Endothelial cell of umbilical vein (primary cell): ENCODE results near the gene C1orf198. TPM values are rescaled to one million over a fixed set of nuclear protein-coding genes. Genes with fewer than 3 reads are reported as not detected.

Experiments
- BruUV-seq: library from RNA; stranded (reverse); fragments of 400-500 nt; replicated peaks from 2 replicates; lab custom pipeline; 2021; lab: Mats Ljungman, UMichigan
- CTCF ChIA-PET: fragments of 300-600, 350-600 bp; sonication (Branson Sonifier 250); formaldehyde crosslinking; loops from one replicate; lab custom pipeline; 2021; ENCODE audit warnings: antibody characterized with exemption, inconsistent platforms; lab: Charles Lee
- POLR2A ChIA-PET: fragments of 300-600, 350-600 bp; sonication (Branson Sonifier 250); formaldehyde crosslinking; loops from one replicate; lab custom pipeline; 2021; ENCODE audit warnings: antibody characterized with exemption, inconsistent platforms; lab: Charles Lee
- DNase-seq: peaks from one replicate; pipeline ENCODE4 v3.0.0-alpha.2; 2011; ENCODE audit warnings: low read depth, low spot score
- FAIRE-seq: peaks from 2 replicates; lab custom pipeline; 2011; peaks lifted over from hg19 to GRCh38; lab: Jason Lieb, UNC
- H2AFZ ChIP-seq: 2 replicates; pipeline ENCODE4 v1.6.0; 2012; ENCODE audit warnings: low read depth, low read length, control low read depth, inconsistent platforms
- H3K27ac ChIP-seq: 2 replicates; pipeline ENCODE4 v1.5.1; 2011; ENCODE audit warnings: low read depth, mild to moderate bottlenecking, control low read depth, low read length, moderate library complexity; ENCODE audit not compliant: insufficient read depth
- H3K27me3 ChIP-seq, 2 experiments: 2 replicates each; pipeline versions ENCODE4 v1.6.0 to v1.6.1; 2011; ENCODE audit warnings: low read length in 2 of 2, mixed read lengths in 1 of 2; ENCODE audit not compliant: control insufficient read depth in 2 of 2, insufficient read depth in 2 of 2
- H3K36me3 ChIP-seq, 2 experiments: 2 replicates in 1 of 2; 3 replicates in 1 of 2; pipeline ENCODE4 v1.5.1; 2011; ENCODE audit warnings: low read length in 2 of 2, mild to moderate bottlenecking in 1 of 2, moderate library complexity in 1 of 2; ENCODE audit not compliant: control insufficient read depth in 2 of 2, insufficient read depth in 2 of 2; ENCODE audit errors: extremely low read depth in 1 of 2
- H3K4me1 ChIP-seq: 3 replicates; pipeline ENCODE4 v1.5.1; 2011; ENCODE audit warnings: mild to moderate bottlenecking, low read length; ENCODE audit not compliant: control insufficient read depth, insufficient read depth; ENCODE audit errors: extremely low read depth
- H3K4me2 ChIP-seq: 2 replicates; pipeline ENCODE4 v1.6.1; 2011; ENCODE audit warnings: low read length, control low read depth, mixed read lengths; ENCODE audit not compliant: insufficient read depth
- H3K4me3 ChIP-seq, 3 experiments: fragments of 200-600 bp in 1 of 3; sonication (generic), shearing (Covaris generic) in 1 of 3; replicated peaks in 1 of 3; 2 replicates each; pipeline ENCODE4 v1.5.1; 2011 to 2016; ENCODE audit warnings: control low read depth in 3 of 3, low read length in 3 of 3, mild to moderate bottlenecking in 2 of 3, inconsistent platforms in 1 of 3, low read depth in 1 of 3, moderate library complexity in 1 of 3; ENCODE audit not compliant: insufficient read depth in 1 of 3
- H3K79me2 ChIP-seq: 2 replicates; pipeline ENCODE4 v1.6.0; 2012; ENCODE audit warnings: low read length, inconsistent platforms; ENCODE audit not compliant: control insufficient read depth, insufficient read depth
- H3K9ac ChIP-seq: replicated peaks from 2 replicates; pipeline ENCODE3; 2011; ENCODE audit warnings: low read length, control low read depth; ENCODE audit not compliant: insufficient read depth; ENCODE audit errors: extremely low read depth
- H3K9me1 ChIP-seq: replicated peaks from 3 replicates; pipeline ENCODE4 v1.6.0; 2011; ENCODE audit warnings: mild to moderate bottlenecking, low read length; ENCODE audit not compliant: control insufficient read depth, insufficient read depth; ENCODE audit errors: extremely low read depth
- H3K9me3 ChIP-seq: replicated peaks from 2 replicates; pipeline ENCODE4 v1.5.1; 2012; ENCODE audit warnings: low read length, inconsistent platforms; ENCODE audit not compliant: control insufficient read depth, insufficient read depth
- H4K20me1 ChIP-seq: replicated peaks from 2 replicates; pipeline ENCODE3; 2011; ENCODE audit warnings: mild to moderate bottlenecking, low read length; ENCODE audit not compliant: control insufficient read depth, insufficient read depth; ENCODE audit errors: extremely low read depth
- GATA2 ChIP-seq: IDR thresholded peaks from 2 replicates; pipeline ENCODE4 v1.7.0; 2011; ENCODE audit warnings: low read depth, mild to moderate bottlenecking, moderate library complexity, mixed read lengths, low read length; ENCODE audit not compliant: insufficient read length, insufficient read depth
- JUN ChIP-seq: IDR thresholded peaks from 2 replicates; pipeline ENCODE4 v1.6.1; 2011; ENCODE audit warnings: borderline replicate concordance, low read depth; ENCODE audit not compliant: insufficient read length, insufficient read depth
- POLR2A ChIP-seq: IDR thresholded peaks from 2 replicates; pipeline ENCODE4 v1.6.1; 2012; ENCODE audit warnings: low read depth, mild to moderate bottlenecking, control low read depth, low read length
- dilution Hi-C: fragments of 300-500 bp; cut with MboI; formaldehyde crosslinking; loops from one replicate; pipeline ENCODE4 v1.15.0; 2019; ENCODE audit warnings: low sequenced_read_pairs; ENCODE audit not compliant: extremely low pct_ligation_motif_present
- intact Hi-C: fragments of 100-400 bp; cut with micrococcal nuclease; formaldehyde crosslinking; loops from one replicate; pipeline ENCODE4 v1.10.0; 2022
- polyA plus RNA-seq, 4 experiments: library from polyadenylated mRNA; depleted of rRNA in 3 of 4; stranded (reverse) in 3 of 4; unstranded in 1 of 4; fragments of >200 nt; gene quantifications; 2 replicates each; pipeline versions ENCODE4 v1.2.1 to v1.2.3, GENCODE V29; 2011 to 2012; ENCODE audit warnings: missing spikeins in 1 of 4
- total RNA-seq: library from RNA; stranded (reverse); gene quantifications from 2 replicates; pipeline ENCODE4 v1.2.3, GENCODE V29; 2021
- TF ChIP-seq, protein P1 (sequence below): IDR thresholded peaks from 2 replicates; pipeline ENCODE4 v1.6.1; 2011; ENCODE audit not compliant: insufficient read depth, insufficient read length
- TF ChIP-seq, protein P2 (sequence below), 2 donors: IDR thresholded peaks; 1 replicate in 1 of 2; 2 replicates in 1 of 2; pipeline ENCODE4 v1.5.1; 2011; ENCODE audit warnings: low read length in 2 of 2, mild to moderate bottlenecking in 2 of 2, moderate library complexity in 2 of 2, control low read depth in 1 of 2, inconsistent platforms in 1 of 2, low read depth in 1 of 2; ENCODE audit not compliant: insufficient read depth in 1 of 2; ENCODE audit errors: extremely low read depth in 1 of 2

The C1orf198 gene
- total and polyA plus RNA-seq, 2 donors (not counting 3 experiments of a cell fraction or from before 2014, with no cell fraction given), result 21.2 to 29.2 TPM

DNA sequence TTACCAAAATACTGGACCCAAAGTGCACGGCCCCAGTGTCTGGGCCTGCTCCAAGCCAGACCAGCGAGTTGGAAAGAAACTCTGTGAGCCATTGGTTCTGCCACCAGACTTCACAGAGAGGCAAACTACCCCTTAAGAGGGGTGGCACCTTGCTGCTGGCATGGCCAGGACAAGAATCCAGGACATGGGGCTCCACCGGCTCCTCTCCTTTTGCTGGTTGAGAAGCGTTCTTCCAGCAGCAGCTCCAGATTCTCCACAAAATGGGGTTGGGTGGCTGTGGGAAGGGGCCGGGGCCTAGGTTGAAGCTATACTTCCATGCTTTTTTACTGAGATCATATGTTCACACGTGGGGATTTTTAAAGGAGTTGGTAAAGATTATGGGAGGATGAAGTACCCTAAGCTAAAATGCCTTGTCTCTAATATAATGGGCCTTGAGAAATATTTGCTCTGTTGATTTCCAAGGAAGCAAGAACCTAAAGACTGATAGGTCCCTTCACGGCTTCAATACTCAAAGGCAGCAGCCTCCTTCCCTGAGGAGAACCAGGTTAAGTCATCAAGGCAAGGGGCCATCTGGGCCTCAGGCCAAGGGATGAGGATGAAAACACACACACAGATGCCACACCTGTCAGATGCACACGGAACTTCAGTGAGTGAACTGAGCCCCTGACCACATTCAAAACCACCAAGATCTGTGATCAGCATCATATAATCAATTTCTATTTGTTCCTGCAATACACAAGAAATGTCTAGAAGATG lies 3.1 kb downstream of the C1orf198 start:
- H3K4me1 ChIP-seq, result peaks cover 22% of the 10 kb centered on the region
- CTCF ChIA-PET, result no interaction called here
- intact Hi-C loops, result no loop called here
- DNase-seq (no peak), FAIRE-seq (no peak)
- no peaks in the 10 kb centered on the region for H3K9me3 ChIP-seq
- no peaks in the 10 kb centered on the region for H4K20me1 ChIP-seq
- dilution Hi-C loops, result no loop called here
- H3K4me3 ChIP-seq, result no peak overlapping the region
- no TSS peak for BruUV-seq
- TF ChIP-seq JUN, result no peak
- H2AFZ ChIP-seq, result no peak overlapping the region
- no peak overlapping the region for H3K27ac ChIP-seq
- no peaks in the 10 kb centered on the region for H3K9me1 ChIP-seq
- no peak overlapping the region for H3K4me2 ChIP-seq
- POLR2A ChIA-PET, result no interaction called here
- no peaks in the 10 kb centered on the region for H3K79me2 ChIP-seq
- no peaks in the 10 kb centered on the region for H3K27me3 ChIP-seq
- H3K9ac ChIP-seq, result no peak overlapping the region
- H3K36me3 ChIP-seq, result no peaks in the 10 kb centered on the region

DNA sequence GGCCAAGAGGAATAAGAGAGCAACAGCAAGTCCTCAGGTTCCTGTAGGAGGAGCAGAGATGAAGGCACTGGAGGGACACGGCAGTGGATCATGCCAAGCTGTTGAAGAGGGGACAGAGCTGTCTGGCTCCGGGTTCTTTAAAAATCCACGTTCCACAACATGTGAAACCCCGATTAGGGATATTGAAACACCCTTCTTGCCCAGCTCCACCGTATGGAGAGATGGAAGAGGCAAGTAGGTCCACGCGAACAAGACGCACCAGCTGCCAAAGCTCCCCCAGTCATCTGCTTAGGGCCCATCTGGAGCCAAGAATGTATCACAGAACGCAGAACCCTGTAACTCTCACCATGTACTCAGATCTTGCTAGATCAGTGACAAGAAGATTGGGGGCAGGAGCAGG lies 3.9 kb downstream of the C1orf198 start:
- BruUV-seq, result no TSS peak
- Histone ChIP-seq H4K20me1 (no peaks in the 10 kb centered on the region), H3K9me3 (no peaks in the 10 kb centered on the region), H3K9me1 (no peaks in the 10 kb centered on the region), H3K4me3 (no peak overlapping the region), H3K27ac (no peak overlapping the region), H2AFZ (no peak overlapping the region), H3K4me1 (peaks cover 22% of the 10 kb centered on the region), H3K4me2 (no peak overlapping the region), H3K27me3 (no peaks in the 10 kb centered on the region), H3K79me2 (no peaks in the 10 kb centered on the region), H3K36me3 (no peaks in the 10 kb centered on the region), H3K9ac (no peak overlapping the region)
- TF ChIP-seq POLR2A, result no peak
- TF ChIP-seq, protein P1, sequence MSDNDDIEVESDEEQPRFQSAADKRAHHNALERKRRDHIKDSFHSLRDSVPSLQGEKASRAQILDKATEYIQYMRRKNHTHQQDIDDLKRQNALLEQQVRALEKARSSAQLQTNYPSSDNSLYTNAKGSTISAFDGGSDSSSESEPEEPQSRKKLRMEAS, result no peak
- no peak for TF ChIP-seq GATA2
- TF ChIP-seq, protein P2, sequence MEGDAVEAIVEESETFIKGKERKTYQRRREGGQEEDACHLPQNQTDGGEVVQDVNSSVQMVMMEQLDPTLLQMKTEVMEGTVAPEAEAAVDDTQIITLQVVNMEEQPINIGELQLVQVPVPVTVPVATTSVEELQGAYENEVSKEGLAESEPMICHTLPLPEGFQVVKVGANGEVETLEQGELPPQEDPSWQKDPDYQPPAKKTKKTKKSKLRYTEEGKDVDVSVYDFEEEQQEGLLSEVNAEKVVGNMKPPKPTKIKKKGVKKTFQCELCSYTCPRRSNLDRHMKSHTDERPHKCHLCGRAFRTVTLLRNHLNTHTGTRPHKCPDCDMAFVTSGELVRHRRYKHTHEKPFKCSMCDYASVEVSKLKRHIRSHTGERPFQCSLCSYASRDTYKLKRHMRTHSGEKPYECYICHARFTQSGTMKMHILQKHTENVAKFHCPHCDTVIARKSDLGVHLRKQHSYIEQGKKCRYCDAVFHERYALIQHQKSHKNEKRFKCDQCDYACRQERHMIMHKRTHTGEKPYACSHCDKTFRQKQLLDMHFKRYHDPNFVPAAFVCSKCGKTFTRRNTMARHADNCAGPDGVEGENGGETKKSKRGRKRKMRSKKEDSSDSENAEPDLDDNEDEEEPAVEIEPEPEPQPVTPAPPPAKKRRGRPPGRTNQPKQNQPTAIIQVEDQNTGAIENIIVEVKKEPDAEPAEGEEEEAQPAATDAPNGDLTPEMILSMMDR (IDR thresholded peaks at IDR 0.05; ENCODE audit: extremely low read depth in 1 of 2, insufficient read depth in 1 of 2, low read depth in 1 of 2, low read length in 2 of 2), result no peak
- ChIA-PET CTCF (interaction anchor here (1.2 kb wide), 1 partner anchor 23 kb away, joined by 3 read pairs; no protein-coding TSS in a partner anchor), POLR2A (no interaction called here)
- intact Hi-C loops (no loop called here), dilution Hi-C loops (no loop called here)
- DNase-seq (no peak), FAIRE-seq (no peak)
